ENCODE measurements around the gene ST8SIA5. TPM values are rescaled to one million over a fixed set of nuclear protein-coding genes. Genes with fewer than 3 reads are reported as not detected.

The ST8SIA5 gene
- total and polyA plus RNA-seq, 9 of the 15 experiments (the other 6 are each of a cell fraction or from before 2014, with no cell fraction given): 0.03 to 0.33 (median 0.06) TPM; not detected in 5

DNA sequence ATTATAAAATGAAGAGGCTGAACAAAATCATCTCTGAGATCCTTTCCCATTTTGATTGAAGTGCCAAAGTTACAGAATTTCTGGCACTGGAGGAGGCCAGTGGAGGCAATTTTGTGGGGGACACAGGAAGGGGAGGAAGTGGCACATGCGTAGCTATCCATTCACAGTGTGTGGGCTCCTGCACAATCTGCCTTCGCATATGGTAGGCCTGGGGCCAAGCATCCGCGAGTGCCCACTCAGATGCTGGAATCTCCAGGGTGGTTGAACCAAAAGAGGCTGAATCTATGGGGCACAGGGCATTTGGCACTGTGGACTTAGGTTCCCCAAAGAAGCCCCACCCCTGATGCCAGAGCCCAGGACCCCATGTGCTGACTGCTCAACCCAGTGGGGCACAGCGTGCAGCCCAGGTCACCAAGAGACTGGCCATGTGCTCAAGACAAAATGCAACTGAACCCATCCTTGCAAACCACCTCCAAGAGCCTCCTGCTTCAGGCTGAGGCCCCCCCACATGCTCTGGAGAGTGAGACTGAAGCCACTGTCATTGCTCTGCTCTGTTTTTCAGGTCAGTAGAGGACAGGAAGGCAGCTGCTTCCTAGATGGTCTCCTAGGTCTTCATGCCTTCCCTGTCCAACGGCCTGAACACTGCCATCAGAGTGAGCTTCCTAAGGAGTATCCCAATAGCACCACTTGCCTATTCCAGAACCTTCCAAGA, 28.5 kb downstream of the ST8SIA5 start:
- no peaks in the 10 kb centered on the region for H3K9me3 ChIP-seq (replicated peaks; ENCODE audit: control insufficient read depth, insufficient read depth, low read depth, low read length)
- no TSS peak for BruUV-seq (replicated peaks)
- H3K4me3 ChIP-seq: no peak overlapping the region
- no peaks in the 10 kb centered on the region; a peak in 1 of 5 replicates for H3K27me3 ChIP-seq (ENCODE audit: control insufficient read depth in 2 of 2, insufficient read depth in 2 of 2, low read length in 2 of 2)
- in situ Hi-C loops (cut with MboI) (loop anchor here (10.0 kb wide), 1 partner anchor 296 kb away; no protein-coding TSS in a partner anchor), intact Hi-C loops (cut with micrococcal nuclease) (no loop called here)
- no peak overlapping the region for H3K9ac ChIP-seq (ENCODE audit: insufficient read depth in 1 of 2, low read depth in 2 of 2, low read length in 2 of 2)
- no peak for ATAC-seq
- no peaks in the 10 kb centered on the region for H4K20me1 ChIP-seq (replicated peaks; ENCODE audit: control insufficient read depth, insufficient read depth, low read length)
- H3K9me1 ChIP-seq (ENCODE audit: control insufficient read depth, insufficient read depth, low read length): no peaks in the 10 kb centered on the region
- H3K79me2 ChIP-seq (ENCODE audit: control insufficient read depth, insufficient read depth, low read length): no peaks in the 10 kb centered on the region
- no peak overlapping the region for H3K4me2 ChIP-seq (ENCODE audit: insufficient read depth, low read length)
- H3K4me1 ChIP-seq (replicated peaks in 1 of 2; ENCODE audit: control insufficient read depth in 2 of 2, insufficient read depth in 2 of 2, low read length in 2 of 2): no peaks in the 10 kb centered on the region
- H3K27ac ChIP-seq (ENCODE audit: extremely low read depth, low read depth, low read length): no peak overlapping the region
- CTCF ChIA-PET (ENCODE audit: low intra/inter-chr PET ratio): no interaction called here
- no peaks in the 10 kb centered on the region for H3K36me3 ChIP-seq (ENCODE audit: control insufficient read depth, insufficient read depth, low read length)
- no peak overlapping the region for H2AFZ ChIP-seq (ENCODE audit: low read depth, low read length)
- POLR2A ChIA-PET: no interaction called here
- WGBS (ENCODE audit: insufficient coverage, low coverage, missing lambda C conversion rate): 5% methylated on average over 5 of the region's 6 CpGs
- DNase-seq (ENCODE audit: extremely low read depth in 1 of 4, low spot score in 3 of 4): no peak
- FAIRE-seq: no peak
- TF ChIP-seq GABPA (tag; conservative IDR thresholded peaks at IDR 0.05; ENCODE audit: low read depth) (no peak), SMARCB1 (IDR thresholded peaks at IDR 0.05; ENCODE audit: insufficient read length, low read depth) (no peak), NUFIP1 (IDR thresholded peaks at IDR 0.05; ENCODE audit: partially characterized antibody) (no peak), ZNF79 (CRISPR knock-in tag; IDR thresholded peaks at IDR 0.05; ENCODE audit: low read depth) (no peak), CBFA2T3 (IDR thresholded peaks at IDR 0.05) (no peak), ZNF282 (CRISPR knock-in tag; IDR thresholded peaks at IDR 0.05) (no peak), SMAD4 (CRISPR knock-in tag; conservative IDR thresholded peaks at IDR 0.05) (no peak), ARNT (IDR thresholded peaks at IDR 0.05) (no peak), PHF8 (IDR thresholded peaks at IDR 0.05; ENCODE audit: borderline replicate concordance, low read length) (no peak), NCOA2 (IDR thresholded peaks at IDR 0.05; ENCODE audit: partially characterized antibody in 2 of 2) (no peak), ZNF584 (CRISPR knock-in tag; IDR thresholded peaks at IDR 0.05; ENCODE audit: low read depth) (no peak), U2AF2 (optimal IDR thresholded peaks at IDR 0.05; ENCODE audit: low read depth, low read length) (no peak), TAL1 (IDR thresholded peaks at IDR 0.05) (no peak)
- TF ChIP-seq, protein P1, sequence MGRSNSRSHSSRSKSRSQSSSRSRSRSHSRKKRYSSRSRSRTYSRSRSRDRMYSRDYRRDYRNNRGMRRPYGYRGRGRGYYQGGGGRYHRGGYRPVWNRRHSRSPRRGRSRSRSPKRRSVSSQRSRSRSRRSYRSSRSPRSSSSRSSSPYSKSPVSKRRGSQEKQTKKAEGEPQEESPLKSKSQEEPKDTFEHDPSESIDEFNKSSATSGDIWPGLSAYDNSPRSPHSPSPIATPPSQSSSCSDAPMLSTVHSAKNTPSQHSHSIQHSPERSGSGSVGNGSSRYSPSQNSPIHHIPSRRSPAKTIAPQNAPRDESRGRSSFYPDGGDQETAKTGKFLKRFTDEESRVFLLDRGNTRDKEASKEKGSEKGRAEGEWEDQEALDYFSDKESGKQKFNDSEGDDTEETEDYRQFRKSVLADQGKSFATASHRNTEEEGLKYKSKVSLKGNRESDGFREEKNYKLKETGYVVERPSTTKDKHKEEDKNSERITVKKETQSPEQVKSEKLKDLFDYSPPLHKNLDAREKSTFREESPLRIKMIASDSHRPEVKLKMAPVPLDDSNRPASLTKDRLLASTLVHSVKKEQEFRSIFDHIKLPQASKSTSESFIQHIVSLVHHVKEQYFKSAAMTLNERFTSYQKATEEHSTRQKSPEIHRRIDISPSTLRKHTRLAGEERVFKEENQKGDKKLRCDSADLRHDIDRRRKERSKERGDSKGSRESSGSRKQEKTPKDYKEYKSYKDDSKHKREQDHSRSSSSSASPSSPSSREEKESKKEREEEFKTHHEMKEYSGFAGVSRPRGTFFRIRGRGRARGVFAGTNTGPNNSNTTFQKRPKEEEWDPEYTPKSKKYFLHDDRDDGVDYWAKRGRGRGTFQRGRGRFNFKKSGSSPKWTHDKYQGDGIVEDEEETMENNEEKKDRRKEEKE (IDR thresholded peaks at IDR 0.05; ENCODE audit: borderline replicate concordance in 1 of 2, control insufficient read depth in 1 of 2, low read depth in 2 of 2, low read length in 1 of 2): no peak
- TF ChIP-seq, protein P2, sequence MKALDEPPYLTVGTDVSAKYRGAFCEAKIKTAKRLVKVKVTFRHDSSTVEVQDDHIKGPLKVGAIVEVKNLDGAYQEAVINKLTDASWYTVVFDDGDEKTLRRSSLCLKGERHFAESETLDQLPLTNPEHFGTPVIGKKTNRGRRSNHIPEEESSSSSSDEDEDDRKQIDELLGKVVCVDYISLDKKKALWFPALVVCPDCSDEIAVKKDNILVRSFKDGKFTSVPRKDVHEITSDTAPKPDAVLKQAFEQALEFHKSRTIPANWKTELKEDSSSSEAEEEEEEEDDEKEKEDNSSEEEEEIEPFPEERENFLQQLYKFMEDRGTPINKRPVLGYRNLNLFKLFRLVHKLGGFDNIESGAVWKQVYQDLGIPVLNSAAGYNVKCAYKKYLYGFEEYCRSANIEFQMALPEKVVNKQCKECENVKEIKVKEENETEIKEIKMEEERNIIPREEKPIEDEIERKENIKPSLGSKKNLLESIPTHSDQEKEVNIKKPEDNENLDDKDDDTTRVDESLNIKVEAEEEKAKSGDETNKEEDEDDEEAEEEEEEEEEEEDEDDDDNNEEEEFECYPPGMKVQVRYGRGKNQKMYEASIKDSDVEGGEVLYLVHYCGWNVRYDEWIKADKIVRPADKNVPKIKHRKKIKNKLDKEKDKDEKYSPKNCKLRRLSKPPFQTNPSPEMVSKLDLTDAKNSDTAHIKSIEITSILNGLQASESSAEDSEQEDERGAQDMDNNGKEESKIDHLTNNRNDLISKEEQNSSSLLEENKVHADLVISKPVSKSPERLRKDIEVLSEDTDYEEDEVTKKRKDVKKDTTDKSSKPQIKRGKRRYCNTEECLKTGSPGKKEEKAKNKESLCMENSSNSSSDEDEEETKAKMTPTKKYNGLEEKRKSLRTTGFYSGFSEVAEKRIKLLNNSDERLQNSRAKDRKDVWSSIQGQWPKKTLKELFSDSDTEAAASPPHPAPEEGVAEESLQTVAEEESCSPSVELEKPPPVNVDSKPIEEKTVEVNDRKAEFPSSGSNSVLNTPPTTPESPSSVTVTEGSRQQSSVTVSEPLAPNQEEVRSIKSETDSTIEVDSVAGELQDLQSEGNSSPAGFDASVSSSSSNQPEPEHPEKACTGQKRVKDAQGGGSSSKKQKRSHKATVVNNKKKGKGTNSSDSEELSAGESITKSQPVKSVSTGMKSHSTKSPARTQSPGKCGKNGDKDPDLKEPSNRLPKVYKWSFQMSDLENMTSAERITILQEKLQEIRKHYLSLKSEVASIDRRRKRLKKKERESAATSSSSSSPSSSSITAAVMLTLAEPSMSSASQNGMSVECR (CRISPR knock-in tag; IDR thresholded peaks at IDR 0.05): no peak
